CD1c-positive myeloid dendritic cell (primary cell): Measurements from ENCODE around the gene FAM50A.

Source experiments
- DNase-seq: peaks from one replicate; pipeline ENCODE4 v3.0.0-alpha.2; 2016; ENCODE audit errors: extremely low spot score

Gene FAM50A

DNA sequence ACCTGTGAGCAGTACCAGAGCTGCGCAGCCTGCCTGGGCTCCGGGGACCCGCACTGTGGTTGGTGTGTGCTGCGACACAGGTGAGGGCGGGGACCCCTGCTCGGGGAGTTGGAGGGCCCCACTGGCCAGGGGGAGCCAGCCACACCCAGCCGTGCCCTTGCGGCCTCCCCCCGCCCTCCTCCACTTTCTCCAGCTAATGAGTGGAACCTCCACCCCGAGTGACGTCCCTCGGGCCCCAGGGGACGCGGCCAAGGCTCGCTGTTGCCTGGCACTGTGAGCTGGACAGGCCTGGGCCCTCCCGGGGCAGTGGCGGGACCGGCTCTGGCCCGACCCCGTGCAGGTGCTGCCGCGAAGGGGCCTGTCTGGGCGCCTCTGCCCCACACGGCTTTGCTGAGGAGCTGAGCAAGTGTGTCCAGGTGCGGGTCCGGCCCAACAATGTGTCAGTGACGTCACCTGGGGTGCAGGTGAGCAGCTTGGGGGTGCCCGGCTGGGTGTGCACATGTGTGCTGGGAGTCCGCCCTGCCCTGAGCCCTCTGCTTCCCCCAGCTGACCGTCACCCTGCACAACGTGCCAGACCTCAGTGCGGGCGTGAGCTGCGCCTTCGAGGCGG, 19.8 kb downstream of the FAM50A start:
- DNase-seq: no peak

DNA sequence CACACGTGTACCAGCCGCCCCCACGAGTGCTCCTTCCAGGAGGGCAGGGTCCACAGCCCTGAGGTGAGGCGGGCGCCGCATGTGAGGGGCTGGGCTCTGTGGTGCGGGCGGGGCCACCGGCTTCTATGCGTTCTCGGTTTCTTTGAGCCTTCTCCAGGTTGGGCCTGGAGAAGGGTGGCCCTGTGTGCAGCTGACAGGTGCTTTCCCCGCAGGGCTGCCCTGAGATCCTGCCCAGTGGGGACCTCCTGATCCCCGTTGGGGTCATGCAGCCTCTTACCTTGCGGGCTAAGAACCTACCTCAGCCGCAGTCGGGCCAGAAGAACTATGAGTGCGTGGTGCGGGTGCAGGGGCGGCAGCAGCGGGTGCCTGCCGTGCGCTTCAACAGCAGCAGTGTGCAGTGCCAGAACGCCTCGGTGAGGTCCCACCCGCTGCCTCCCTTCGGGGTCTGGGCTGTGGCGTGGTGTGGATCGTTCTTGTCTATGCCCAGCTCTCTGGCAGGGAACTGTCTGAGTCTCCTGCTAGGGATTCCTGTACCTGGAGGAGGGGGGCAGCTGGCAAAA, 20.9 kb downstream of the FAM50A start:
- DNase-seq: no peak

DNA sequence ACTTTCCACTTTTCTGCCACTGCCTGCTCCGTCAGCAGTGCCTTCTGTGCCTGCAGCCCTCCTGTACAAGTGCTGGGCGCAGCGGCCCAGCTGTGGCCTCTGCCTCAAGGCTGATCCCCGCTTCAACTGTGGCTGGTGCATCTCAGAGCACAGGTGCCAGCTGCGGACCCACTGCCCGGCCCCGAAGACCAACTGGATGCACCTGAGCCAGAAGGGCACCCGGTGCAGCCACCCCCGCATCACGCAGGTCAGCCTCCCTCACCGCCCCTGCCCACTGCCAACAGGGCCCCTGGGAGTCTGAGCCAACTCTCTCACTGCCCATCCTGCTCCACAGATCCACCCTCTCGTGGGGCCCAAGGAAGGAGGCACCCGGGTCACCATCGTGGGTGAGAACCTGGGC, 21.7 kb downstream of the FAM50A start:
- no peak for DNase-seq

DNA sequence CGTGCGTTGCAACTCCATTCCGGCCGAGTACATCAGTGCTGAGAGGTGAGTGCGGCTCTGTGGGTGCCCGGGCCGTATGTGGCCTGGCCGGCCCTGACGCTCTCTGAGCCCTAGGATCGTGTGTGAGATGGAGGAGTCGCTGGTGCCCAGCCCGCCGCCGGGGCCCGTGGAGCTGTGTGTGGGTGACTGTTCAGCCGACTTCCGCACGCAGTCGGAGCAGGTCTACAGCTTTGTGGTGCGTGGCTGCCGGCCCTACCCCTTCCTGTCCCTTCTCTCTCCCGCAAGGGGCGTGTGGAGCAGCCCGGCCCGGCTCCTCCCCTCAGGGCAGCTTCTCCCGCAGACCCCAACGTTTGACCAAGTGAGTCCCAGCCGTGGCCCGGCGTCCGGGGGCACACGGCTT, 22.1 kb downstream of the FAM50A start:
- no peak for DNase-seq

DNA sequence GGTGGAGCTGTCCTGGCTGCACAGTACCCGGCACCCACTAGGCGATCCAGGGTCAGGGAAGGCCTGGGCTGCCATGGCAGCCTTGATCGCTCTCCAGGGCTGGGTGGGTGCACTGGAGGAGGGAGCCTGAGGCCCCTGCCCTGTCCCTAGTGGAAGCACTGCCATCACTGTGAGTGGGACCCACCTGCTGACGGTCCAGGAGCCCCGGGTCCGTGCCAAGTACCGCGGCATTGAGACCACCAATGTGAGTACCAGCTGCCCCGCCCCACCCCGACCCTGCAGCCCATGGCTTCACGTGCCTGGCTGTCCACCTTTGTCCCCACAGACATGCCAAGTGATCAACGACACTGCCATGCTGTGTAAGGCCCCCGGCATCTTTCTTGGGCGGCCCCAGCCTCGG, 23.0 kb downstream of the FAM50A start:
- no peak for DNase-seq

DNA sequence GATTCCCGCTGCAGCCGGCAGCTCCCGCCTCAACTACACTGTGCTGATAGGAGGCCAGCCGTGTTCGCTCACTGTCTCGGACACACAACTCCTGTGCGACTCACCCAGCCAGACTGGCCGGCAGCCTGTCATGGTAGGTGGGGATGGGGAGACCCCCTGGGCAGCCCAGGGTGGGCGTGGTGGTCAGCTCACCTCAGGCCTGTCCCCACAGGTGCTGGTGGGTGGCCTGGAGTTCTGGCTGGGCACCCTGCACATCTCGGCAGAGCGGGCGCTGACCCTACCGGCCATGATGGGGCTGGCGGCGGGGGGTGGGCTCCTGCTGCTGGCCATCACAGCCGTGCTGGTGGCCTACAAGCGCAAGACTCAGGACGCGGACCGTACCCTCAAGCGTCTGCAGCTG, 23.6 kb downstream of the FAM50A start:
- DNase-seq: no peak

DNA sequence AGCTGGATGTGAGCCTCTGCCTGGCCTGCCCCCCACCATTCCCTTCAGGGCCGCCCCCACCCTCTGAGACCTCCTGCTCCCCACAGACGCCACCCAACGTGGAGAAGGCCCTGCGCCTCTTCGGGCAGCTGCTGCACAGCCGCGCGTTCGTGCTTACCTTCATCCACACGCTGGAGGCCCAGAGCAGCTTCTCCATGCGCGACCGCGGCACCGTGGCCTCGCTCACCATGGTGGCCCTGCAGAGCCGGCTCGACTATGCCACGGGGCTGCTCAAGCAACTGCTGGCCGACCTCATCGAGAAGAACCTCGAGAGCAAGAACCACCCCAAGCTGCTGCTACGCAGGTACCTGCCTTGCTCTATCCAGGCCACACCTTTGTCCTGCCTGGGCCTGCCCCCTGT, 24.3 kb downstream of the FAM50A start:
- no peak for DNase-seq

DNA sequence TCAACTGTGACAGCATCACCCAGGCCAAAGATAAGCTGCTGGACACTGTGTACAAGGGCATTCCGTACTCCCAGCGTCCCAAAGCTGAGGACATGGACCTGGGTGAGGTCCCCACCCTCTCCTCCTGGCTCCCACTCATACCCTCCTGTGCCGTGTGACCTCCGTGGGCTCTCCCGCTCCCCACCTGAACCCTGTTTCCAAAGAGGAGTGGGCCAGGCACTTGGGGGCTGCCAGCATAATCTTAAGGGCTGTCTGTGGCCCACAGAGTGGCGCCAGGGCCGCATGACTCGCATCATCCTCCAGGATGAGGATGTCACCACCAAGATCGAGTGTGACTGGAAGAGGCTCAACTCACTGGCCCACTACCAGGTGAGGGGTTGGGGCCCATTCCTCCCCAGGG, 25.2 kb downstream of the FAM50A start:
- DNase-seq: no peak

DNA sequence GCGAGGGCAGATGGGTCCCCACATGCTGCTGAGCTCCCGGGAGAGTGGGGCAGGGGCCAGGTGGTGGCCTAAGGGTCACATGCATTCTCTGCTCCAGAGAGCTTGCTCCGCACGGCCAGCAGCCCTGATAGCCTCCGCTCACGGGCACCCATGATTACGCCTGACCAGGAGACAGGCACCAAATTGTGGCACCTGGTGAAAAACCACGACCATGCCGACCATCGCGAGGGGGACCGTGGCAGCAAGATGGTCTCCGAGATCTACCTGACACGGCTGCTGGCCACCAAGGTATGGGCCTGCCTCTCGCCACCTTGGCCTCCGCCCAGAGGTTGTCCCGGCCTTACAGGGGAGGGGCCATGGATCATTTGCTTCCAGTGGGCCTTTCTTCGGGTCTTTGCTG, 25.9 kb downstream of the FAM50A start:
- DNase-seq: no peak

DNA sequence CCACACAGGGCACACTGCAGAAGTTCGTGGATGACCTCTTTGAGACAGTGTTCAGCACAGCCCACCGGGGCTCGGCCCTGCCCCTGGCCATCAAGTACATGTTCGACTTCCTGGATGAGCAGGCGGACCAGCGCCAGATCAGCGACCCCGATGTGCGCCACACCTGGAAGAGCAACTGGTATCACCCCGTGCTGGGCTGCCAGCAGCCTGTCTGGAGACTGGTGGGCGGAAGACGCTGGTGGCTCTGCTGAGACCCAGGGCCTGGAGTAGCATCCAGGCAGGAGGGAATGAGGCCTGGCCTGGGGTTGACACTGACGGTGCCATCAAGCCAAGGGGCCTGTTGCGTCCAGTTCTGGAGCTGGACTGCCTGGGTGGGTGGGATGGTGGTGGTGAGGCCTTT, 26.5 kb downstream of the FAM50A start:
- no peak for DNase-seq

DNA sequence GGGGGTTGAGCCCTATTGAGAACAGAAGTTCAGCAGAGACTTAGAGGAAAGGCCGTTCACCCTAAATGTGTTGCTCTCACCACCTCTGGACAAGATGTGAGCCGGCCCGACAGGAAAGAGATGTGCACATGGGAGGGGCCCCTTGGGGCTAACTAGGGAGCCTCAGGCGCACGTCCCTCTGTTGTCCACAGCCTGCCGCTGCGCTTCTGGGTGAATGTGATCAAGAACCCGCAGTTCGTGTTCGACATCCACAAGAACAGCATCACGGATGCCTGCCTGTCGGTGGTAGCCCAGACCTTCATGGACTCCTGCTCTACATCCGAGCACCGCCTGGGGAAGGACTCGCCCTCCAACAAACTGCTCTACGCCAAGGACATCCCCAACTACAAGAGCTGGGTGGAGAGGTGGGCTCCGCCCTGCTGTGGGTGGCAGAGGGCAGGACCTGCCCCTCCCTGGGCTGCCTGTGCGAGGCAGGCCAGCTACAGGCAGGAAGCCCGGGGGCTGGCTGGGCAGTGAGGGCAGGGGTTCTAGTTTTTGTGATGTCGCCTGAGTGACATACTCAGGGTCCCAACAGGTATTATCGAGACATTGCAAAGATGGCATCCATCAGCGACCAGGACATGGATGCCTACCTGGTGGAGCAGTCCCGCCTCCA, 27.1 kb downstream of the FAM50A start:
- no peak for DNase-seq

DNA sequence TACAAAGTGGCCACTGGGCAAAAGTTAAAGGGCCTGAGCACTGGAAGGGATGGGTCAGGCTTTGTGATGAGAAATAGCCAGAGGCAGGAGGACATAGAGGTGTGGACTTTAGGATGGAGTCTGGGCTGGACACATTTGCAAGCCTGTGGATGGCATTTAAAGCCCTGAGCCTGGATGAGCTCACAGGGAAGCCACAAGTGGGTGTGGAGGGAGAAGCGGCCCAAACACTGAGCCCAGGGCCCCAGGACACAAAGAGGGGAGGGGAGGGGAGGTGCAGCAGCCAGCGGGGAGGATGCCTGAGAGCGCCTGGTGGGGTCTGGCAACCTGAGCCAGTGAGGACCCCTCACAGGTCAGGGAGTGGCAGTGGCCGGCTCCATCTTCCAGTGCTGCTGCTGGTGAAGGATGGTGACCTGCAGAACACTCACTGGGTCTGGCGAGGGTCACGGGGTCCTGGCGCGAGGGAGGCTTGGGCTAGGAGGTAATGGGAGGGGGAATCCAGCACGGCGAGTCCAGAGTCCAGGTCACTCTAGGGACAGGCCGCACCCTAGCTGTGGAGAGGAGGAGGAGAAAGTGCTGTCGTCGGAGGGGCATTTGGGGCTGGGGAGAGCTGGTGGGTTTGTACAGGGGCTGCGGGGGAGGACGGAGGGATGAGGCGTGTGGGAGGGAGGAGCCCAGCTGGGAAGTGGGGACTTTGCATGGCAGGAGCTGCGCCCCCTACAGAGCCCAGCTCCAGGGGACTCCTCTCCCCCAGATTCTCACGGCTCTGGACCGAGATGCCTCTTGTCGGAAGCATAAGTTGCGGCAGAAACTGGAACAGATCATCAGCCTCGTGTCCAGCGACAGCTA, 28.1 kb downstream of the FAM50A start:
- no peak for DNase-seq

DNA sequence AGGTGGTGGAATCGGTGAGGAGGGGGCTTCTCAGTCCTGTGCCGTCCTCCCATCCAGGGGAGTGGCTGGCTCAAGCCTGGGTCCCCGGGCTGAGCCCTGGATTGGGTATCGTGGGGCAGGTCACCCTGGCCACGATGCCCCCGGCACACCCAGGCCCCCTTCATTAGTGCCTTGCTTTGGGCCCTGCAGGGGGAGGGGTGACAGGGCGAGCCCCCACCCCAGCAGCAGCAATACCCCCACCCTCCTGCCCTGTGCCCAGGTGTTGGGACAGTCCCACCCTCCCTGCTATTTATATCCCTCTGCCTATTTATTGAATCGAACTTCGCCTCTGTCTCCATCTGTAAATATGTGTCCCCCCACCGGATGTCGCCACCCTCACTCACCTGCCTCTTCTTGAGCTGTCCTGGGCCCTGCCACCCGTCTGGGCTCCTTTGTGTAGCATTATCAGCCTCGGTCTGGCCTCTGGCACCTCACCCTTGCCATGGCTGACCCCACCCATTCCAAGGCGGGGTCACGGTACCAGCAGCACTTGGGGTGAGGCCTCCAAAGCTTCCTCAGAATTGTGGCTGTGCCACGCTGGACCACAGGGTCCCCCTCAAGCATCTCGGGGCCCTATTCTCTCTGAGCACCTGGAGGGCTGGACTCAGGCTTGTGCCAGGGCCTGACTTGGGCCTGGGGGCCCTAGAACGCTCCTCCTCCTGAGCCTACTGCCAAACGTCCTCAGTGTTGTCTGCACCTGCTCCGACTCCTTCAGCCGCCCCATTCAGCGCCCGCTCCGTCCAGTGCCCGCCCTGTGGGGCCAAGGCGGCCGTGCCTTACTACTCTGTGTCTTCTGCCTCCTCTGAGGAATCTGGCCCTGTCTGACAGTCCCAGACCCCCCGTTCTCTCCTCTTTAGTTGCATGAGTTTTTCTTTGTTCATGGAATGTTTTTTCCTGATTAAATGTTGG, 29.0 kb downstream of the FAM50A start:
- DNase-seq: no peak

DNA sequence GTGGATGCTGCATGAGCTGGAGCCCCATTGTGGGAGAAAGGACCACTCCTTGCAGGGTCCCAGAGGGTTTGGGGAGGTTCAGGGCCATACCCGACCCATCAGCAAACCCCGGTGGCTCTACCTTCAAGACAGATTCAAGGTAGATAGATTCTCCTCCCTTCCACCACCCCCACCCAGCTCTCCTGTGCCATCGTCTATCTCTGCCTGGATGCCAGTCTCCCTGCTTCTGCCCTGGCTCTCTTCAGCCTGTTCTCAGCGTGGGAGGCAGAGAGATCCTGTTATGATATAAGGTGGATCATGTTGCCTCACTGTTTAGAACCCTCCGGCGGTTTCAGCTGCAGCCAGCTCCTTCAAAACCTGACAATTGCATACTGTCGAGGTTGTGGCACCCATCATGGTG, 29.7 kb downstream of the FAM50A start:
- no peak for DNase-seq

DNA sequence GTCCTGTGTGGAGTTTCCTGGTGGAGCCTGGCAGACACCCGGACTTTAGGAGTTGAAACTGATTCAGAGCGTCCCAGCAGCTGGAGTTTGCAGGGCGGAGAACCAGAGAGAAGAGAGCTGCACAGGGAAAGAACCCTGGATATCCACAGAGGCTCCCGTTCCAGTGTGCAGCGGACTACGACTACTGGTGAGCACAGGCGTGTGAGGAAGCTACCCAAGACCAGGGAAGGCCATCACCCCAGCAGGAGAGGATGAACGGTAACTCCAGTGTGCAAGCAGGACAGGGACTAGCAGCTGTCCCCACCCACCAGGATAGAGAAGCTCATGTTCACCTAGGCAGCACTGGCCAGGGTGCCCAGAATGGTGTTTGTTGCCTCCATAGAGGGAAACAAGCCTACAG, 32.9 kb downstream of the FAM50A start:
- DNase-seq: no peak

DNA sequence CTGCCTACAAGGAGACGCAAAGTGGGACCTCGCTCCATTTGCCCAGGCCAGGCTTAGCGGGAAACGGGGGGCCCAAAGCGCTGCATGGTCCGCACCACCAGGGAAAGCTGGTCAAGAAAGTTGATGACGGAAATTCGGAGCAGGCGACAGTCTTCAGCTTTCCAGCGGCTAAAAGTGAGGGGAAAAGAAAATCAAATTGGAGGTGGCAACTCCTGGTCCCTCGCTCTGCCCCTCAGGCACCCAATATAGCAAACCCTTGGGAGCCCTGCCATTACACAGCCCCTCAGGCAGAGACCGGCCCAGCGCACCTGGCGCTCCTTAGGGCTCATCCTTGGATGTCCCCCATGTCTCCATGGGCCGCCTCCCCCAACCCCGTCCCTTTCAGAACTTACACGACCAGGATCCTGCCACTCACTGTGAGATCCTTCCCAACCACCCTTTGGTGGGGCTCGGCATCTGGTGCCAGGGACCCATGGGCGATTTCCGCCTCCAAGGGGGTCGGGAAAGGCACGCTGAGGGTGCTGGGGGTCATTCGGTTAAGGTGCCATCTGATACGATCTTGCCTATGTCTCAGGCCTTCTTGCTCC, 34.0 kb downstream of the FAM50A start:
- DNase-seq: no peak

DNA sequence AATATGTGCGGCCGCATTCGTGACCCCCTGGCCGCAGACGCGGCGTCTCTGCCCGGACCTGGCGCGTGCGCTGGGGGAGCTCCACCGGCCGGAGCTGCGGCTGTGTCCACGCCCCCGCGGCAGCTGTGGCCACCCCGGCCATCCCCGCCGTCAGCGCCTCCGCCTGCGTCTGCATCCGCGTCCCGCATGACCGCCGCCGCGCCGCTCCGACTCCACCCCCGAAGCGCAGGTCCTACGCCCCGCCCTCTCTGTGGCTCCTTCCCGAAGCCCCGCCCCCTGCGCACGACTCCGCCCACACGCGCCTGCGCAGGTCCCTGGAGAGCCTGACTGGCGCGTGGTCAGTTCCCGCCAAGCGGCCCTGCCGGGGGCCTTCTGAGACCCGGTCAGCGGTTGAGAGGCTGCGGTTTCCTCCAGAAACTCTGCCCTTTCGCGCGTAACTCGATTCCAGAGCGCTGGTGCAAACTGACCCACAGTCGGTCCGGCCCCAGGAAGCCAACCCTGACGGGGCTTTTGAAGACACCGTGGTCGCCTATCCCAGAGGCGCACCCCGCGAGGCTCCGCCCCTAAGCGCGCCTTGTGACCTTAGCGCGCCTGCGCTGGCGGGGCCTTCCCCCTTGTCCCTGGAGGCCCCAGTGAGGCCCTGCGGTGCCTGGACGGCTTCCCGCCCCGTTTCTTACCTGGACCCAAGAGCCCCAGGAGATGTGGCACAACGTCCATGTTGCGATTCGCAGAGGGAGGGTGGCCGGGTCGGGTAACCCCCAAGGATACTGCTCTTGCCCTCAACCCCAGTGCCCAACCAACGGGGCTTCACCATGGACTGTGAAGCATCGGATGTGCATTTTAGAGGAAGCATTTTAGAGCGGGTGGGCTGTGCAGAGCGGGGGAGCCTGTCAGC, 35.0 kb downstream of the FAM50A start, which contains the start of gene LAGE3:
Gene LAGE3 (minus strand): TSS at position 554 of the 895 bp plus-strand sequence. CDS start 366 bp downstream, at position 188.
- peak; percentile 93 for DNase-seq

DNA sequence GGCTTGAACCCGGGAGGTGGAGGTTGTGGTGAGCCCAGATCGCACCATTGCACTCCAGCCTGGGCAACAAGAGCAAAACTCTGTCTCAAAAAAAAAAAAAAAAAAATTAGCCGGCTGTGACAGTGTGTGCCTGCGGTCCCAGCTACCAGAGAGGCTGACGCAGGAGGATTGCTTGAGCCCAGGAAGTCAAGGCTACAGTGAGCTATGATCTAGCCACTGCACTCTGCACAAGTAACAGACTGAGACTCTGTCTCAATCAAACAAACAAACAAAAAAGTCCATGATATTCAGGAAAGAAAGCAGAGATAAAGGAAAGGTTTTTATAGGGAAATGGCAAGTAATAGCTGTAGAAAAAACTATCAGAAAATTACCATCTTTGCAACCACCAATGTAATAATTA, 37.3 kb downstream of the FAM50A start:
- no peak for DNase-seq

DNA sequence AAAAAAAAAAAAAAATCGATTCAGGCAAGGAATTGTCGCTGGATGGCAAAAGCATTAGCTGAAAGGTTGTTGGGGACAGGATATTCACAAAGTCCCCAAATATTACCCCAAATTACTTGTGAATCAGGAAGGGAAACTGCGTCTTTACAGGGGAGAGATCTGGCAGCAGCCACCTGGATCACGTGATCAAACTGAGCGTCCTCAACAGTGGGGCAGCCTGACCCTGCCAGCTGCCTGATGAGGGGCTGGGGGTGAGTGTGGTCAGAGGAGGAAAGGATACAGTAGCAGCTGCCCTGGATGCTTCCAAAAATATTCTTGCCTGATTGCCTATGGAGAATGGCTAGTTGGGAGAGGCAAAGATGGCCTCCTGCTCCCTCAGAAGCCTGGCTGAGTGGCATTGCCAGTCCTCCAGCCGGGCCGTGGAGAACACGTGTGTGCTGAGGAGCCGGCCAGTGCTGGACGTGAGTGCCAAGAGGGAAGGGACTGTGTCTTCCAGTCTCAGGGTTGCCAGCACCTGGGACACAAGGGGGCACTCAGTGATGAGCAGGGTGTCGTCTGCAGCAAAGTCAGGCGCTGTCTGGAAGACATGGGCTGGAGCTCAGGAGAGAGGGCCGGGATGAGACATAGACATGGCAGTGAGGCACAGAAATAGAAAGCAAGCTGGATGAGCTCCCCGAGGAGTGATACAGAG, 38.1 kb downstream of the FAM50A start:
- no peak for DNase-seq
